COLO829 (cell line): ENCODE data around the gene TYK2.

Source experiments
- DNase-seq: peaks from one replicate; pipeline ENCODE4 v3.0.0; 2012; ENCODE audit warnings: low spot score

The TYK2 gene

DNA sequence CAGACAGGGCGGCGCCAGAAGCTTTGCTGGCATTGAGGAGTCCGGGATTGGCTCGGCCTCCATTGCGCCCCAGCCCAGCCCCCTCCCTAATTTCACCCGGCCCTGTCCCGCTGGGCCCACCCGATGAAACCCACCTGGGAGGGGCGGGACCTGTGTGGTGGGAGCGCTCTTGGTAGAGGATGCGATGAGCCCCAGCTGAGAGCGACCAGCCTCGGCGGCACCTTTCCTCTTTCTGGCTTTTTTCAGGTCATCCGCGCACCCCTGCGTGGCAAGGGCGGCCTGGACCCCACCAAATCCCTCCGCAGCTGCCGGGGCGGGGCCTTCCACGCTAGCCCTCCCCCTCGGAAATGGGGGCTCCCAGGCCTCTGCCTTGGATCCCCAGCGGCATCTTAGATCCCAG lies 70.9 kb downstream of the TYK2 start, which contains the start of gene ZGLP1:
Gene ZGLP1 (minus strand): TSS at position 393 of the 400 bp plus-strand sequence.
- DNase-seq: no peak

DNA sequence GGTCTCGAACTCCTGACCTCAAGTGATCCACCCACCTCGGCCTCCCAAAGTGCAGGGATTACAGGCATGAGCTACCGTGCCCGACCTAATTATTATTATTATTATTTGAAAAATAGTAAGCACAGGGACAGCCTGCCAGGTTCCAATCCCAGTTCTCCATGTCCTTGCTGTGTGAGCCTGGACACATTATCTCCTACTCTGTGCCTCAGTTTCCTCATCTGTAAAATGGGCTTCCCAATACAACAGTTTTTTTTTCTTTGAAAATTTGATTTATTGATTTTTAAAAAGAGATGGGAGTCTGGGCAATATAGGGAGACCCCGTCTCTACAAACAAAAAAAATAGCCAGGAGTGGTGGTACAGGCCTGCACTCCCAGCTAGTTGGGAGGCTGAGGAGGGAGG lies 74.0 kb downstream of the TYK2 start:
- DNase-seq: no peak

DNA sequence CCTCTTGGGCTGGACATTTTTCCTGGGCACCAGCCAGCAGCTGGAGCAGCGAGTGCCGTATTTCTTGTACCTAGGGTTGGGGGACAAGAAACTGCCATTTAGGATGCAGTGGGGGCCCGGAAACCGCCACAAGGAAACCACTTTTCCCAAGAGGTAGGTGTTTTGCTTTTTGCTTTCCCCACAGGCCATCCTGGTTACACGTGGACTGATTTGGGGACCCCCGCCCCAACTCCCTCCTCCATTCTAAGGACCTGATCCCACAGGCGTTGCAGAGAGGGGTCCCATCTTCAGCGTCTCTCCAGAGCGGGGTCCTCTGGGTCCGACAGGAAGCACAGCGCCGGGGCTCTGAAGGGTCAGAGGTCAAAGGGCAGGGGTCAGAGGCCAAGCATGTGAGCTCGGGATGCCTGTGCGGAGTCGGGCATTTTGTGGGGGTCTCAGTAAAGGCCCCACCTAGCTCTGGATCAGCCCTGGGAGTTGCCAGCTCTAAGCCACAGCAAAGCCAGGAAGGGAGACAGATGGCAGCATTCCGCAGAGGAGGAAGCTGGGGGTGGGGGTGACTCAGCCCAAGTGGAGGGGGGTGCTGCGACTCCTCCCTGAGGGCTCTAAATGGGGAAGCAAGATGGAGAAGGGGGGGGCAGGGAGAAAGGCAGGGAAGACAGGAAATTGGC lies 75.1 kb downstream of the TYK2 start:
- no peak for DNase-seq
